Putamen (tissue), 1 donor: ENCODE data around the gene TMTC1.

Experiments used
- DNase-seq: peaks from one replicate; pipeline ENCODE4 v3.0.0-alpha.2; 2016; ENCODE audit warnings: low spot score

The TMTC1 gene

DNA sequence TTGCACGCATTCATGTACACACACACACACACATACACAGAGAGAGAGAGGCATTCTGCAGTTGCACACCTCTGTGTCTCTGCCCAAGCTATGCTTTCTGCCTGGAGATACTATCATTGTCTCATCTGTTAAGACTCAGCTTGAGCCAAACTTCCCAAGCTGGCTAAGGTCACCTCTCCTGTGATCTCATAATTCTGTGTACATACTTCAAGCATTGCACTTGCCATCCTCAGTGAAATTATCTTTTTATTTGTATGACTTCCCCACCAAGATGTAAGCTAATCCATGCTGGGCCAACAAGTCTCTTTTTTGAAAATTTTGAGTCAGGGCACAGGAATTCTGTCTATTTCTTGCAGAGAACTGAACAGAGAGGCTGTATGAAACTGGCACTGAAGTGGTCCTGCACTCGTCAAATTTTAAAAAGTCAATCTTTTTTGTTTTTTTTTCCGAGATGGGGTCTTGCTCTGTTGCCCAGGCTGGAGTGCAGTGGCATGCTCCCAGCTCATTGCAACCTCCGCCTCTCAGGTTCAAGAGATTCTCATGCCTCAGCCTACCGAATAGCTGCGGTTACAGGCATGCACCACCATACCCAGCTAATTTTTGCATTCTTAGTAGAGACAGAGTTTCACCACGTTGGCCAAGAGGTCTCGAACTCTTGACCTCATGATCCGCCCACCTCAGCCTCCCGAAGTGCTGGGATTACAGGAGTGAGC, 44.3 kb downstream of the TMTC1 start:
- DNase-seq, result no peak

DNA sequence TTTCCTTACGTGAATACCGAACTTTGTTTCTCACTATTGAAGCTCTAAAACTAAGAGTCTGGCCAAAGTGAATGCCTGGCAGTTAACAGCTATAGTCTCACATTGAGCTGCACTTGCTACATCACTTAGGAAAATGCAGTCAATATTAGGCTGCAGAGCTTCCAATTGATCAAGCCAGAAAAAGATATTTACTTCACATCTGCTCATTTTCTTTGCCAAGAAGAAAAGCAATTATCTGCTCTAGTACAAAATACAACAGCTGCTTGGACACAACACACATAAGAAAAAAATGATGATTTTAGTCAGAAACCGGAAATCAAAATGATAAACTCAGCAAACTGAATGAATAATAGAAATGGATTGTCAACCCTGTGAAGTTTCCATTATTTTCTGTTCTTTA, 45.4 kb downstream of the TMTC1 start:
- DNase-seq, result no peak

DNA sequence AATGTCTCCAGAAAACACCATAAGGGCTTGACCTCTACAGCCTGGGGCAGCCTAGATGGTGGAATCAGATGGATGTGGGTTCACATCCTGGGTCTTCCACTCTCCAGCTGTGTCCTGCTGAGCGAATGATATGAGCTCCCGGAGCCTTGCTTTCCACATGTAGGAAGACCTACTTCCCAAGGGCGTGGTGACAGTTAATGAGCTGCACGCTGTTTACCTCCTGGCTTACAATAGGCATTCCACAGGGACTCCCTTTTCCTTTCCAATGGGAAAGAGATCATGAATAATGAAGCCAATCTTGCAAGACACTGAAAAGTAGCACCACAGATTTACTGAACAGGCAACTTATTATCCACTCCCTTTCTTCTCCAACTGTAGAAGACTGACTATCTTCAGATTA, 46.1 kb downstream of the TMTC1 start:
- DNase-seq, result no peak

DNA sequence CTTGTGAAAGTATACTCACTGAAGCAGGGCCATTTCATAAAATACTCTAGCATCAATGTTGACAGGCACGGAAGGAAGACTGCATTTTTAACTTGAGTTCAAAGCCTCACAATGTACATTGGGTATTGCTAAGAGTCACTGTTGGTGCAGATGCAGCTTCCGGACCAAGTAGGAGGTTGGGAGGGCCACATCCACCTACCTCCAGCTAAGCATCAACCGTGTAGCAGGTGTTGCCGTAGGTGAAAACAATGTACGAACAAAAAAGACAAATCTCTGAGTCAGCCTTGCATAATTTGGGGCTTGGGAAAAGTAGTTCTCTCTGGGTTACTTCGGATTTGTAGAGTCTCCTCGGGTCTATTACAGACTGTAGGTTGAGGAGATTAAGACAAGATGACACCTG, 48.1 kb downstream of the TMTC1 start:
- DNase-seq, result peak; percentile 37

DNA sequence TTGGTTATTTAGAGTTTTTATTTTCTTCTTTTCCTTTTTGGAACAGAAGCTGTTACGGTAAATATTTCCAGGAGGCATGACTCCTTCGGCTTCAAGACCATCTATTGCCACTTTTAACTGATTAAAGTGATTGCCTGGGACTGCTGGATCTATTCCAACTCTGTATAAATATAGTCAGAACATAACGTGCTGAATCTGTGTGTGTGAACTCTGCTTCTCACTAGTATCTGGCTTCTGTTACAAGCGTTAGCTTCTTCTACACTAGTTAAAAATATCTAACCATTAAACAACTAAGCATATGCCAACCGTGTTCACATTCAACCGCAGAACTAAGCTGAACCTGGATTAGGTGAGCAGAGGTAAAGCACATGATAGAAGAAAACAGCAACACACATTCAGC, 49.0 kb downstream of the TMTC1 start:
- no peak for DNase-seq

DNA sequence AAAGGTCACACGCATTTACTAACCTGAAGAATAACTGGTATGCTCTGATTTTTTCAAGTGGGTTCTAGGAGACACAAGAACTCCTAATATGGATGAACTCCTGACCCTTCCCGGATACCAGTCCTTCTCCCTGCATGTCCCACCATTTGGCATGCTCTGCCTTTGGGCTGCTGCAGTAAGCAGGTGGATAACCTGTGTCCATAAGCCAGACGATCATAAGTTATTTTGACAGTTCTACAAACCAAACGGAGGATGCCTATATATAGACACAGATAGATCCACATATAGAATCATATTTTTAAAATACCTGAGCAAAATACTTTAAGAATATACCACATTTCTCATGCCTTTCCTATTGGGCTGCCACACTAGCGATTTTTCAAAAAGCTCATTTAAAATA, 49.4 kb downstream of the TMTC1 start:
- DNase-seq, result no peak

DNA sequence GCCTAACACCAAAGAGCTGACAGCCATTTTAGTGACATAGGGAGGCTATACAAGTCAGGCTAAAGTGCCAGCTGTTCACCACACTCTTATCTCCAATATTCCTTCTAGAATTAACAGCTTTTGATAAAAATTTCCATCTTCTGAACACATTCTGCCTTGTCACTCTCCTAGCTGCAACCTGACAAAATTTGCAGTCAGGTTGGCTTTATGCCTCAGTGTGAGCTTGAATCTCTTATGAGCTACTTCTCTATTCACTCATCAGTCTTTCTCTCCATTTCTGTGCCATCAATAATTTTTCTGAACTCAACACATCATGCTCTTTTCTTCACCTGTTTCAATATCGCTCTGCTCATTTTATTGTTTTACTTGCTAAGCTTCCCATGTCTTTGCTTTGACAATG, 50.2 kb downstream of the TMTC1 start:
- peak; percentile 29 for DNase-seq

DNA sequence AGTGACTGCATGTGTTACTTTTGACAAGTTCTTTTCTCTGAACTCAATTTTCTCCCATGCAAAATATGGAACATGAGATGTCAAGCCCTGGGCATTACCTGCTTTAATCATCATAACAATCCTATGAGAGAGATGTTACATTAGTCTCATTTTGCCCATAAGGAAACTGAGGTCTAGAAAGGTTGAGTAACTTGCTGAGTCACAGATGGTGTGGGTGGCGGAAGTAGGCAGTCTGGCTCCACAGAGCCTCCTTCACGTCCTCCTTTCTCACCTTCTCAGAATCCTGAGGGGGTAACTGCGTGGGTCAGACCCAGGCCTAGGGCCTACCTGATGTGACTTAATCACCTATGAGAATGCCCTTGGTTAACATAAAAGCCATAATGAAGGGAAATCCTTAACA, 50.7 kb downstream of the TMTC1 start:
- no peak for DNase-seq

DNA sequence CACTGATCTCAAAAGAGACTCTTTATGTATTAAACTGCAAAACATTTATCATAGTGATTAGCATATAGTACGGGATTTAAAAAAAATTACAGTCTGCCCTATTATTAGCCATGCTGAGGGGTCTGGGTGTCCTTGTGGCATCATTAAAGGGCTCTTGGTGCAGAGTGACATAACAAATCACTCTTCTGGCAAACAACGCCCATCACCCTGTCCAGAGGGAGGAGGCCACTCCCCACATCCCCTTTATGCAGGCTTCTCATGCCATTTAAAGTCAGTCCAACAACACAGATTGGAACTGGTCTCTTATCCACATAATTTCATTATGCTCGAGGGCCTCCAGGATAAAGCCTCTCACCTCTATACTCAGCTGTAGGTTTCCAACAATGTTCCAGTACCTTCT, 51.1 kb downstream of the TMTC1 start:
- DNase-seq, result no peak

DNA sequence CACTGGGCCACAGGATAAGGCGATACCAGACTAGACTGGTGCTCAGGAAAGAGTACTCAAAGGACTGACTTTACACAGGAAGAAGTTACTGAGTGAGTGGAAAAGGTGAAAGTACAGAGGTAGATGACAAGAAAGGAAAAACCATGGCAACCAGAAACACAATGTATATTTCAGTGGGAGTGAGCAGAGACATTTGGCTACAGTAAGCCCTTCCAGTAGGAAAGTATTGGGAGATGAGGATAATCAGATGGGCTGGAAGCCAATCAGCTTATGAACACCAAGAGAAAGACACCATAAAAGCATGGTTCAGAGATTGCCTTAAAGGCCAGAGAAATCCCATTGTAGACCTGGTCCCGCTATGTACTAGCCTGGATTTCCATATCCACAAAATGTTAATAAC, 51.6 kb downstream of the TMTC1 start:
- no peak for DNase-seq

DNA sequence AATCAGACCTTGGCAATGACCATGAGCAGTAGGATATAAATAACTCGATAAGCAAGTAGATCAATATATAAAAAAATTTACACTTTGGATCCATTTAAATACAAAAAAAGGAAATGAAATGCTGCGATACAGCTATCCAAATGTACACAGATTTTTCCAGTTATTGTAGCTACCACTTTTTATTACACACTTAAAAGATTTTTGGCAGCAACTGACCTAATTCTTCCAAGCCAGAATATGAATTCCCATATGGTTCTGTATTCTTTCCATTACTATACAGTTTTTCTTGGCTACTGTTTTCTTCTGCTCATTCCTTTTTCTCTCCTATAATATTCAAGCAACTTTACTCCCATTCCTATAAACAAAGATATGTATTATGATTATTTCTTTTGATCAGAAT, 52.2 kb downstream of the TMTC1 start:
- no peak for DNase-seq

DNA sequence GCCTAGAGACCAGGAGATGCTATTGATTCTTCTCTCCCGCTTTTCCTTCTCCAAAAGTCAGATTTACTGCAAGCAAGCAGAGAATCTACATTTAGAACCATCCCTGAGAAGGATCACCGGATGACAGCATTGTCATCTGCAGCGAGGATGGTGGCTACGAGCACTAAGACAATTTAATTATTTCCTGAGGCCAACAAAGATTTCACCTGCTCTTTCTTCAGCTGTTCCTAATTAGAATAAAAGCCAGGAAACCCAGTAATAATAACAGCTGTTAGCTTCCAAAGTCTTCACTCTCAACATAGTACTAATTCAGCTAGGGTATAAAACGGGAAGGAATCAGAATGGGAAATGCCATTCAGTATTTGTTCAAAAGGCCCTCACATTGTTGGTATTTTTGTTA, 53.3 kb downstream of the TMTC1 start:
- no peak for DNase-seq

DNA sequence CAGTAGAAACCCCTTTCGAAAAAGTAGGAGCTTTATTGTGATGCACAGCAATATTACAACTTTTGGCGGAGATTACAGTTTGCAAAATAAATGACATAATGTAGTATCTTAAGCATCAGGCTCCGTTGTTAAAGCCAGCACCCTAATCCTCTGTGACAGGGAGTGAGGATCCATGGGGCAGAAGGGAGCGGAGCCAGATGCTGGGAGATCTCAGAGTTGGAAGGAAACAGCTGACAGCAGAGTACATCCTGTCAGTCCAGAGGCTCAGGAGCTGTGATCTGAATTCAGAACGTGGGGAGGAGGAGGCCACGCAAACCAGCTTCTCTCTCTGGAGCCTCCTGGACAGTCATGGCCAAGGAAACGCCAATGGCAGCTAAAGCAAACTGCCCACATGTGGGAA, 55.7 kb downstream of the TMTC1 start:
- no peak for DNase-seq

DNA sequence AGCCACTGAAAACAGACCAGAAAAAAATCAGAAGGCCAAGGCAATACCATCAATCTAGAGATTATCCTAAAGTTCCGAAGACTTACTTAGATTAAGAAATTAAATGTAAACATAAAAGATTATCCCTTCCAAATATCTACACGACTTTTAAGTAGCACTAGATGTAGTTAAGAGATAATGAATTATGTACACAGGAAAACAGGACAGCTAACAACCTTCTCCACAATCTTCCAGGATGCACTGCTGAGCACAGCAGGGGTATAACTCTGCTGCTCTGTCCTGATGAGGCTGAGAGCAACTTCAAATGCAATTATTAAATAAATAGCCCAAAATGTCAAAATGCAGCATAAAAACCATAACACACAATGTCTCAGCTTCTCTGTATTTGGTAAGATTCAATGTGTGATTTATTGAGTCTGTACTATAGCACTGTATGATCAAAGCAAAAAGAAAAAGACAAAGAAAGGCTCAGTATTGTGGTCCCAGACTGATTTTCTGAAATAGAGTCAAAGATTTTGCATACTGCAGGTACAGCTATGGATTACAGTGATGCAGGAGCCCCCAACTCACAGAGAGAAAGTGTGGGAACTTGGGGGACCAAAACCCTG, 56.9 kb downstream of the TMTC1 start:
- DNase-seq, result no peak

DNA sequence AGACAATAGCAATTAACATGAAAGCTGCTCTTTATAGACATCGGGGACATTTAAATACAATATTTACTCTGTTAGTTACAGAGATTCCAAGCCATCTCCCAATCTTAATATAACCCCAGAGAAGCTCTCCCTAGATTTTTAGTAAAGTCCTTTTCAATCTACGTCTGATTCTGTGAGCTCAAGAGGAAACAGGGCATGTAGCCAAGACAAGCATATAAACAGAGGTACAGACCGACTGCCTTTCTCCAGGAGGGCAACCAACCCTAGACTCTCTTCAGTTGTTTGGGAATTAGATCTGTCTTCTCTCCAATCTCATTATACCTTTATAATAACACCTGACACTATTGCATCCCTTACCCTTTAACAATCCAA, 57.4 kb downstream of the TMTC1 start:
- DNase-seq, result no peak

DNA sequence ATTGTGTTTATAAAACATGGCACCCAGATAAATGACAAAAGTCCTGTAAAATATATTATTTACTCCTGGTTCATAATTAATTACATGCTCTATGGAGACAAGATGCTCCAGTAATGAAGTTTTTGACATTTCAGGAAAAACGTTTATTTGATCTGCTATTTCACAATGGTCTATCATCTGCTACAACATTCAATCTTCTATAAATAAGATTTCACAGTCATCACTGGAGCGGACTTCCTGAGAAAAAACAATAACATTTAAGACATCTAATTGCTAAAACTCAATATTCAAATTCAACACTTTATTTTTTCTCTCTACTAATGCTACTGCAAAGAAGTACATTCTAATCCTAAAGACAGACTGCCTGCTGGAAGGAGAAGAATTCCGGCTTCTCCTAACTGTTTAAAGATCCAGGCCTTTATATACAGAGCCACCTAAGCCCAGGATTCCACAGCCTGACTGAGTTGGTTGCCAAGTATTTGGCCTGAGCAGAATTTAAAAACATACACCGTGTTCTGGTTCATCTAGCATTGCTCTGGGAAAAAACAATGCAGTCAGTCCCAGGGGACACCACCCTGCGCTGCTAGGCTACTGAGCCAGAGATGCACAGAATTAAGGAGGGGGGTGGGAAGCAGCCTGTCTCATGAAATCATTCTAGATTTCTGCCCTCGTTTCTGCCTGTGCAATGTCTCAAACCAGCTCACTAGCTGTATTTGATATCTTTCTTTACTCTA, 58.0 kb downstream of the TMTC1 start:
- peak; percentile 25 for DNase-seq

DNA sequence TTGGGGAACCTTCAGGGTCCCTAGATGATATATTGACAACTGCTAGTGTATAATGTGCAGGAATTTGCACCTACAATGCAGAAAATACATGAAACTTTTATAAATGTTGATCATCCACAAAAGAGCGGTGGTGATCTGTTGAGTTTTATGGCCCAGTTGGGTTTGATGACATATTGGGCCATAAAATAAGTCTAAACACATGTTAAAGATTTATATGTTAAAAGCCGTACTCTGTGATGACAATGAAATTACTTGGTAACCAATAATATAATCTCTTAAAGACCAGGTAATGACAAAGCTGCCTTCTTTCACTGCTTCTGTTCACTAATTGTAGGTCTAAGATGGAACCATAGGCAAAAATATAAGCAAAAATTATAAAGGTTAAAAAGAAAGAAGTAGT, 61.6 kb downstream of the TMTC1 start:
- DNase-seq, result no peak

DNA sequence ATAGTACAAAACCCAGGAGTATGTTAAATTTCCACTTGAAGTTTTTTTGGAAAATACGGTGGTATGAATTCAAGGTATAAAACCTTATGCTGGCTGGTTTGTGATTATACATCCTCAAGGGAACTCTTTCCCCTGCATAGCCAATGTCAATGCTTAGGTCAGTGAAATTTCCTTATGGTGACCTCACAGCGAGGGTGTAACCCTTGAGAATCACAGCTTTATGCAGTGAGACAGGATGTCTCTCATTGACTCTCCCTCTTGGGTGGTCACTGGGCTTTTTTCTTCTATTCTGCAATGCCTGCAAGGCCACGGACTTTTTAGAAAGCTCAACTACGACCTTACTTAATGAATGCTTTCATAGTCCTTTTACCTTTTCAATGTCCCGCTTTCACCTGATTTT, 64.4 kb downstream of the TMTC1 start:
- DNase-seq, result no peak

DNA sequence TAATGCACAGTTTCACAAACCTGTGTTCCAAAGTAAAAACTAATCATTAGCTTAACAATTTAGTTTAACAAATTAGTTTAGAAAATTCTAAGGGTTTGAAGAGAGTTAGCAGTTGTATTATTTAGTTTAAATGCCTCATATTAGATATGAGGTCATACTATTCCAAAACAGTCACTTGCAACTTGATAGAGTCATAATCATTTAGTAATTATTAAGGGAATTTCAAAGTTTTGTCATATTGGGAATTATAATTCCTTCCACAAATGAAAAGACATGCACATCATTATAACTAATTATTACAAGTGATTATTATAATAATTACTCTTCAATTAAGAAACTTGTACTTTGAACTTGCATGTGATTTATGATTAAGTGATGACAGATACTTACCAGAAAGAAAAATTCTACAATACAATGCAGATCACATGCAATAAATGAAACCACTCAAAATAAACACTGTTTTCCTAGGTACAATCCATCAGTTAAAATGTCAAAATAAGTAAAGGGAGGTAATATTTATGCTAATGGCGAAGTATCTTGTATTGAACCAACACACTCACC, 66.1 kb downstream of the TMTC1 start:
- DNase-seq, result no peak

DNA sequence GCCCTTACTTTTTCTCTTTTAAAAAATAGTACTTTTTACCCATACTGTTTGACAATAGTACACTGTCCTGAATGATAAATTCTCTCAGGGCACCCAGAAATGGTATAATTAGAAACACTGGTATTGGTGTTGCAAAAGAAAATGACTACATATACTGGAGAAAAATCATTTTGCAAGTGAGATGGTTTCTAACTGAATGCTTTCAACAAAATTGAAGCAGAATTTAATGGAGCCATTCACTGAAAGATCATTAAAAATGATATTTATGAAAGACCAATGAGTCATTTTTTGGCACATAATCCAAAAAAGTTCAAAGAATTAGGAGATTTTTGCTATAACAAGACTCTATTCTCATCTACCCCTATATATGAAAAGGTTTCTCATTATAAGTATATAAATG, 68.8 kb downstream of the TMTC1 start:
- no peak for DNase-seq

DNA sequence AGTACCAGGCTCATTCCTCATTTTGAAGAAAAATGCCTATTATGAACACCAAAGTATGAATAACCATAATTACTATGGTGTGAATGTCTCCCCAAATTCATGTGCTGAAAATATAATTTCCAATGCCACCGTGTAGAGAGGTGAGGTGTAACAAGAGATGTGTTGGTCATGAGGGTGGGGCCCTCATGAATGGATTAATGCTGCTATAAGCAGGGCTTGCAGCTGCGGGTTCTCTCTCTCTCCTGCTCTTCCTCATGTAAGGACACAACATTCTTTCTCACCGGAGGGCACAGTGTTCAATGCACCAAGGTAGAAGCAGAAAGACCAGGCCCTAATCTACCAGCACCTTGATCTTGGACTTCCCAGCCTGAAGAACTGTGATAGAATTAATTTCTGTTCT, 70.0 kb downstream of the TMTC1 start:
- DNase-seq, result no peak

DNA sequence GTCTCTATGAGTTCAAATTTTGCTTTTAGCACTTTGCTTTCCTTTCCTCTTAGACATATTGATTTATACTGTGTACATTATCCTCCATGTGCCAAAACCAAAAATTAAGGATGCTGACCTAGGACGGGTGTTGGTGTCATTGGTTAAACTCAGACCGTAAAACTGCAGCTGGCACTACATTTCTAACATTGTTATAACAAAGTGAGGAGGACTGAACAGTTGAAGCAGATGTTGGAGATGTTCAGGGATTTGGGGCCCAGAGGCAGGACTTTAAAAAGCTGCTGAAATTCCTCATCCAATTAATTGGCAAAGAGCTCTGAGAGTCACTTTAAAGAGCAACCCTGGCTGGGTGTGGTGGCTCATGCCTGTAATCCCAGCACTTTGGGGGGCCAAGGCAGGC, 72.4 kb downstream of the TMTC1 start:
- no peak for DNase-seq

DNA sequence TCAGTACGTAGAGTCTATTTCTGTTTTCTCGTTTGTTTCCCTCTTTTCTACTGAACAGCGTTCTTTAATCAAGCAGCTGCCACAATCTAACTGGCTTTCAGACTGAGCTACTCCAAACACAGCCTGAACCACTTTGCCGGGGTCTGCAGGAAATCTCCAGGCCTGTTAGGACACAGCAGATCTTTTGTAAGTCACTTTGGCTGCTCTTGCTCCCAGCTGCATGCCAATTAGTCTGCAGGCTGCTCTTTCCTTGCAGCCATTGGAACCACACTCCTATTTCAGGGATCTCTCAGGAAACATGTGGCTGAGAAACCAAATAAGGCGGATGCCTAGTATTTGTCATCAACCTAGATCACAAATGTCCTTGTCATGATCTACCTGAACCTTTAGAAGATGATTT, 73.6 kb downstream of the TMTC1 start:
- peak; percentile 48 for DNase-seq
